Activated CD4-positive, alpha-beta memory T cell treated with anti-CD3 and anti-CD28 coated beads, Interleukin-2, amount 10 ng/mL, durations not matched to agents 7 days and 5 days (primary cell): ENCODE results near the gene SDHC. TPM values are rescaled to one million over a fixed set of nuclear protein-coding genes. Genes with fewer than 3 reads are reported as not detected.

ENCODE experiments used
- CTCF ChIA-PET: fragments of 350-600 bp; sonication (Branson Sonifier 250); formaldehyde crosslinking; loops from one replicate; lab custom pipeline; 2021; ENCODE audit warnings: antibody characterized with exemption, inconsistent platforms; lab: Charles Lee
- POLR2A ChIA-PET: fragments of 350-600 bp; sonication (Branson Sonifier 250); formaldehyde crosslinking; loops from one replicate; lab custom pipeline; 2021; ENCODE audit warnings: antibody characterized with exemption; lab: Charles Lee
- DNase-seq: peaks from one replicate; pipeline ENCODE4 v3.0.0-alpha.2; 2020
- H3K27ac Mint-ChIP-seq: one replicate; pipeline ENCODE4 v1.8.0; 2021; ENCODE audit warnings: mild to moderate bottlenecking, mixed read lengths
- H3K27me3 Mint-ChIP-seq: one replicate; pipeline ENCODE4 v1.8.0; 2021; ENCODE audit warnings: mixed read lengths
- H3K36me3 Mint-ChIP-seq: one replicate; pipeline ENCODE4 v1.8.0; 2021; ENCODE audit warnings: low read depth, mixed read lengths
- H3K4me1 Mint-ChIP-seq: one replicate; pipeline ENCODE4 v1.8.0; 2021; ENCODE audit warnings: mixed read lengths
- H3K4me3 Mint-ChIP-seq: one replicate; pipeline ENCODE4 v1.8.0; 2021; ENCODE audit warnings: mild to moderate bottlenecking, mixed read lengths
- H3K9me3 Mint-ChIP-seq: one replicate; pipeline ENCODE4 v1.8.0; 2021; ENCODE audit warnings: mixed read lengths
- total RNA-seq, 2 experiments: library from RNA; stranded (reverse); gene quantifications; one replicate each; pipeline ENCODE4 v1.2.3, GENCODE V29; 2021

The SDHC gene, protein sequence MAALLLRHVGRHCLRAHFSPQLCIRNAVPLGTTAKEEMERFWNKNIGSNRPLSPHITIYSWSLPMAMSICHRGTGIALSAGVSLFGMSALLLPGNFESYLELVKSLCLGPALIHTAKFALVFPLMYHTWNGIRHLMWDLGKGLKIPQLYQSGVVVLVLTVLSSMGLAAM
- total RNA-seq = 100 to 1,000 TPM; 172 to 173 TPM

DNA sequence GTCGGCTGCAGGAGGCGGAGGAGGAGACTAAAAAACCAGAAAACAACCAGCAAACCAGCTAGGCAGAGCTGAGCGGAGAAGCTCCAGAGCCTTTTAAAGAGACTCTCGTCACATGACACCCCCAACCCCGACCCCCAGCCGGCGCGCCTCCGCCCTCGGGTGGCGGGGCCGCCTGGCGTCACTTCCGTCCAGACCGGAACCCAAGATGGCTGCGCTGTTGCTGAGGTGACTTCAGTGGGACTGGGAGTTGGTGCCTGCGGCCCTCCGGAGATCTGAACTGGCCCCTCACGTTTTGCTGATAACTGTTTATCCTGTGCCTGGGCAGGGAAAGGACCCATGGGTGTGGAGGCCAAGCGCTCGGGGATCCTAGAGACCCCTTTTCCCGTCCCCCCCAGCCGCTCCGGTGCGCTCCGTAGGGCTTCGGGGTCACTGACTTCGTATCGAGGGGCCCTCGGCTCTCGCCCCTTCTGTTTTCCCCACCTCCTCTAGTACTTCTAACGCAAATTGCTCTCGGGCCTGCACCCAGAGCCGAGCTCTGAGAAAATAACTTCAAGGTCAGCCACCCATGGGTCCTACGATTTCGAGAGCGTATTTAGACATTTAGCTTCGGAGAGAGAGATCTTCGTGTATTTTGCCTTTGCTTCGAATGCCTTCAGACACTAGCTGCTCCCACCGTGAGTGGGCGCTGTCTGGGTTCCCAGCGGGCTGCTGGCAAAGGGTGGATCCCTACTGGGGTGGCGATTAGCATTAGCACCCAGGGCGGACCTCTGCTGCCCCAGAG, at the start of gene SDHC:
Gene SDHC (plus strand): TSS at position 181 of the 781 bp plus-strand sequence. CDS start 25 bp downstream, at position 206.
- H3K27me3 Mint-ChIP-seq = peaks cover 3% of the 10 kb centered on the region
- peak; percentile 91 for DNase-seq
- POLR2A ChIA-PET = interaction anchor here (0.6 to 3.0 kb wide), 23 partner anchors 8 to 412 kb away, joined by 3 to 28 read pairs (median 4); partner anchors contain the start of genes ARHGAP30, CFAP126, NDUFS2 and NIT1
- peak within 1 kb of the TSS; percentile 95 for H3K27ac Mint-ChIP-seq
- peak within 1 kb of the TSS; percentile 93 for H3K4me3 Mint-ChIP-seq
- no peaks in the 10 kb centered on the region for H3K9me3 Mint-ChIP-seq
- peaks cover 10% of the 10 kb centered on the region for H3K36me3 Mint-ChIP-seq
- peaks cover 20% of the 10 kb centered on the region for H3K4me1 Mint-ChIP-seq
- CTCF ChIA-PET = interaction anchor here (0.5 to 2.9 kb wide), 12 partner anchors 8 to 217 kb away, joined by 3 to 17 read pairs (median 3); partner anchors contain the start of genes CFAP126, NDUFS2 and TOMM40L

DNA sequence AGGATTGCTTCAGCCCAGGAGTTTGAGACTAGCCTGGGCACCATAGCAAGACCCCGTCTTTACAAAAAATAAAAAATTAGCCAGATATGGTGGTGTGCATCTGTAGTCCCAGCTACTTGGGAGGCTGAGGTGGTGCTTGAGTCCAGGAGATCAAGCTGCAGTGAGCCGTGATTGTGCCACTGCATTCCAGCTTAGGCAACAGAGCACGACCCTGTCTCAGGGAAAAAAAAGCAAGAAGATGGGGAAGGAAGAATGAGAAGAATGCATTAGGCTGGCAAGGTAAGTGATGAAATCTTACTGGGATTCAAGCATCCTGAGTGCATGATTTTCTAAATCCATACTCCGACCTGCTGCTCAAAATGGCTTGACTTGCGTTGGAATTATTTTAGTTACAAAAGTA, 48.9 kb upstream of the SDHC start:
- CTCF ChIA-PET = interaction anchor here (1.7 to 1.8 kb wide), 2 partner anchors 35 to 39 kb away, joined by 3 to 4 read pairs; partner anchors contain the start of gene TOMM40L
- H3K4me3 Mint-ChIP-seq = no peak overlapping the region
- POLR2A ChIA-PET = no interaction called here
- no peak overlapping the region for H3K27ac Mint-ChIP-seq
- no peak for DNase-seq
- H3K36me3 Mint-ChIP-seq = no peaks in the 10 kb centered on the region
- peaks cover 30% of the 10 kb centered on the region for H3K27me3 Mint-ChIP-seq
- no peaks in the 10 kb centered on the region for H3K9me3 Mint-ChIP-seq
- peaks cover 2% of the 10 kb centered on the region for H3K4me1 Mint-ChIP-seq

DNA sequence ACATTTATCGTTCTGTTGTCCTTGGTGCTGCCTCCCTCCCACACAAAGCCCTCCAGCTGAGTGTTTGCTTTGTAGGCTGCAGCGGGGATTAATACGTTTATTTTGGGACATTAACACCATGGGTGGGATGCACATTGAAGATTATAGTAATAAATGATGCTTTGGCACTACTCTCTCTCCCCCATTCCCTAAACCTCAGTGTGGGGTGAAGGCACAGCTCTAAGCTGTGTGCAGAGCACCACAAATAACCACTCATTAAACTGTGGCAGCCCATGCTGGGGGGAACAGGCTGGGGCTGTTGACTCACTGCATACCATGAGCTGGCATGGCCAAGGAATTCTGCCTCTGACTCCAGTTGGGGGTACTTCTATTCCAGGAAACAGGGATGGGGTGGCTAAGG, 48.0 kb upstream of the SDHC start:
- Mint-ChIP-seq H3K4me3 (no peak overlapping the region), H3K36me3 (no peaks in the 10 kb centered on the region), H3K4me1 (peaks cover 2% of the 10 kb centered on the region), H3K27ac (no peak overlapping the region), H3K9me3 (no peaks in the 10 kb centered on the region), H3K27me3 (peaks cover 21% of the 10 kb centered on the region)
- DNase-seq = no peak
- ChIA-PET CTCF (no interaction called here), POLR2A (no interaction called here)

DNA sequence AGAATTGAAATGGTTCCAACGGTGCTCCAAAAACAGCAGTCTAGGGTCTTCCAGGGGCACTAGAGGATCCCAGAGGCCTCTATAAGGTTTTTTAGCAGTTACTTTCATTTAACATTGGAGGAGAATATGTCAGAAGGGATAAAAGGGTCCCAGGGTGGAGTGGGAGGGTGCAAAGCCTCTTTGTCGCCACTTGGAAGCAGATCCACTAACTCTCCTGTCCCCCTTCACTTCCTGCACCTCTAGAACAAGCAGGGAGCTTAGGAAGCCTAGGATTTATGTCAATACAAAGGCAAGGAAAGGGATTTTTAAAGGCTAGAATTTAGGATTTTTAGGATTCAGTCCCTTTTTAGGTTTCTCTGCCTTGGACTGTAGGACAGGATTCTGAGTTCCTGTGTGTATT, 47.3 kb upstream of the SDHC start:
- CTCF ChIA-PET = no interaction called here
- H3K27ac Mint-ChIP-seq = no peak overlapping the region
- peaks cover 2% of the 10 kb centered on the region for H3K4me1 Mint-ChIP-seq
- H3K9me3 Mint-ChIP-seq = no peaks in the 10 kb centered on the region
- H3K4me3 Mint-ChIP-seq = no peak overlapping the region
- POLR2A ChIA-PET = no interaction called here
- no peaks in the 10 kb centered on the region for H3K36me3 Mint-ChIP-seq
- peaks cover 15% of the 10 kb centered on the region for H3K27me3 Mint-ChIP-seq
- no peak for DNase-seq

DNA sequence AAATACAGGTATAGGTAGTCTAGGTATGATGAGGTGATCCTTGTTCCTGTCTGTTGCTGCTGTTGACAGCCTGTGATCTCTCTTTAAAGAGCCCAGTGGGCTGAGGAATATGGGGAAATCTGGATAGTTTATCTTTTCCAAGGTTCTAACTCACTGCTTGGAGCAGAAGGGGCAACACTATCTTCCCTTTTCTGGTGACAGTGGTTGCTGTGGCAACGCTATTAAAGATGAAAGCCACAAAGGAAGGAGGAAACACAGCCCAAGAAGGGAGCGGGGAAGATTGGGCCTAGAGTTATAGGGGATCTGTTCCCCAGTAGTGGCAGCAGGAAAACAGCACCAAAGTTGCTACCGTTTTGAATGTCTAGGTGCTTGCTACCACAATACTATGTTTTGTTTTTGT, 46.9 kb upstream of the SDHC start:
- ChIA-PET CTCF (no interaction called here), POLR2A (no interaction called here)
- peaks cover 2% of the 10 kb centered on the region for H3K4me1 Mint-ChIP-seq
- no peak for DNase-seq
- H3K27me3 Mint-ChIP-seq = peaks cover 12% of the 10 kb centered on the region
- no peak overlapping the region for H3K4me3 Mint-ChIP-seq
- H3K9me3 Mint-ChIP-seq = no peaks in the 10 kb centered on the region
- no peaks in the 10 kb centered on the region for H3K36me3 Mint-ChIP-seq
- H3K27ac Mint-ChIP-seq = no peak overlapping the region

DNA sequence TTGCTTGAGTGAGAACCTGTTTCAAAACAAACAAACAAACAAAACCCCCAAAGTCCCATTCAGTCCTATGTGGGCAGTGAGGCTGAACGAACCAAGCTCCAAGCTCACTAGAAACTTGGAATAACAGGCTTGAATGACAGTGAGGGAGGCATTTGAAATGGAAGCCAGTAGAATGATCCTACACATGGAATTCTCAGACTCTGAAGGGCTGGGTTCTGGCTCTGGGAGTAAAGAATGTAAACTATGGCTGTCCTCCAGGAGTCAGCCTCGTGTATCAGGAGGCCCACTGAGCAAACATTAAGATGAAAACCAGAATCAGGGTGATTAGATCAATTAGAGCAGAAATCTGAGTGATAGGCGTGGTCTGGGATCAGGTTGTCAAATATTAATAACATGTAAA, 40.8 kb upstream of the SDHC start:
- POLR2A ChIA-PET = no interaction called here

DNA sequence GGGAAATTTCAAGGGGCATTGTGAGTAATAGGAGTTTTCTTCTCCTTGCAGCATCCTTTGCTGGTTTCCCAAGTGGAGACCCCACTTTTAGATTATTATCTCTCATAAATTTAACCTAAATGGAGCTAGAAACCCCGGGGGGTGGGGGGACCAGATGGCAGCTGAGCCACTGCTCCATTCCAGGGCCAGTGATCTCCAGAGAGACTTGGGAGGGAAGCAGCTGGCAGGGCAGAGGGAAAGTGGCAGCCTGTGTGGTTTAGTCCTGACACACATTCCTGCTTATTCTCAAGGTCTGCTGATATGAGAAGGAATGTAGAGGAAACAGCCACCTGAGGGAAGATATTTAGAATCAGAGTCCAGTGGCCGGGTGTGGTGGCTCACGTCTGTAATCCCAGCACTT, 39.3 kb upstream of the SDHC start:
- ChIA-PET POLR2A (no interaction called here), CTCF (interaction anchor here (1.2 kb wide), 1 partner anchor 9 kb away, joined by 3 read pairs; no protein-coding TSS in a partner anchor)
- H3K4me1 Mint-ChIP-seq = no peaks in the 10 kb centered on the region
- no peak overlapping the region for H3K27ac Mint-ChIP-seq
- H3K27me3 Mint-ChIP-seq = peaks cover 35% of the 10 kb centered on the region
- H3K9me3 Mint-ChIP-seq = no peaks in the 10 kb centered on the region
- H3K4me3 Mint-ChIP-seq = no peak overlapping the region
- no peaks in the 10 kb centered on the region for H3K36me3 Mint-ChIP-seq
- no peak for DNase-seq

More for the DNA sequence above, 40.8 kb upstream of the SDHC start:
- CTCF ChIA-PET = interaction anchor here (0.6 to 1.9 kb wide), 2 partner anchors 62 to 109 kb away, joined by 3 to 5 read pairs; no protein-coding TSS in a partner anchor
- H3K27me3 Mint-ChIP-seq = peaks cover 27% of the 10 kb centered on the region
- no peaks in the 10 kb centered on the region for H3K36me3 Mint-ChIP-seq
- H3K27ac Mint-ChIP-seq = no peak overlapping the region
- H3K4me1 Mint-ChIP-seq = no peaks in the 10 kb centered on the region
- no peak overlapping the region for H3K4me3 Mint-ChIP-seq
- no peak for DNase-seq
- H3K9me3 Mint-ChIP-seq = no peaks in the 10 kb centered on the region

DNA sequence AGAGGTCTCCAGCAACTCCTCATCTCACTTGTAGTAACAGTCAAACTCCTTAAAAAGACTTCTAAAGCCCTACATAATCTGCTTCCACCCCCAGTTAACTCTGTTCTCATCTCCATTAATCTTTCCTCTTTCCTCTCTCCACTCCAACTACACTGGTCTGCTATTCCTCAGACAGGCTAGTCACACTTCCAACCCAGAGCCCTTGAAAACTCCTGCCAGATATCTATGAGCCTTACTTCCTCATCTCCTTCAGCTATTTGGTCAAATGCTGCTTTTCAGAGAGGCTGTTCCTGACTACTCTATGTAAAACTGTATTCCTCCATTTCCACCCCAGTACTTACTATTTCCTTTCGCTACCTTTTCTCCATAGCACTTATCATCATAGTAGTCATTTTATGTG, 31.2 kb upstream of the SDHC start:
- Mint-ChIP-seq H3K27ac (no peak overlapping the region), H3K4me1 (no peaks in the 10 kb centered on the region), H3K4me3 (no peak overlapping the region), H3K36me3 (no peaks in the 10 kb centered on the region), H3K27me3 (peaks cover 28% of the 10 kb centered on the region), H3K9me3 (no peaks in the 10 kb centered on the region)
- no peak for DNase-seq
- CTCF ChIA-PET = interaction anchor here (0.8 to 1.7 kb wide), 7 partner anchors 8 to 57 kb away, joined by 3 to 5 read pairs (median 4); partner anchors contain the start of gene TOMM40L
- POLR2A ChIA-PET = no interaction called here

DNA sequence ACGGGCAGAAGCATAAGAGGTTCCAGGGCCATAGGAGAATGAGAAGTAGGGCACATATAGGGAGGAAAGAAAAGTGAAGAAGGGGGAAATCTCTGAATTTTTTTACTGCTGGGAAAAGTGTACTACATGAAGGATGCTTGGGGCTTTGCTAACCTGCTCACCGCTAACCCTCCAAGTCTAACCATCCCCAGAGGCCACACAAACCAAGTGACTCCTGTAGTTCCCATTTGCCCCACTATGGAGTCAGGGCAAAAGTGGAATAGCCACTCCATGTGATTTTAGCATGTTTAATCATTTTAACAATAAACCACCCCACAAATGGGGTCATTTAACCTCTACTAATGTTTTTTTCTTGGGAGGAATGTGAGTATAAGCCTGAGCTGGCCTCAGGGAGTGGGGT, 29.1 kb upstream of the SDHC start:
- CTCF ChIA-PET = no interaction called here
- Mint-ChIP-seq H3K4me3 (no peak overlapping the region), H3K36me3 (no peaks in the 10 kb centered on the region), H3K27me3 (peaks cover 16% of the 10 kb centered on the region), H3K9me3 (no peaks in the 10 kb centered on the region), H3K4me1 (no peaks in the 10 kb centered on the region), H3K27ac (no peak overlapping the region)
- no peak for DNase-seq
- POLR2A ChIA-PET = no interaction called here

DNA sequence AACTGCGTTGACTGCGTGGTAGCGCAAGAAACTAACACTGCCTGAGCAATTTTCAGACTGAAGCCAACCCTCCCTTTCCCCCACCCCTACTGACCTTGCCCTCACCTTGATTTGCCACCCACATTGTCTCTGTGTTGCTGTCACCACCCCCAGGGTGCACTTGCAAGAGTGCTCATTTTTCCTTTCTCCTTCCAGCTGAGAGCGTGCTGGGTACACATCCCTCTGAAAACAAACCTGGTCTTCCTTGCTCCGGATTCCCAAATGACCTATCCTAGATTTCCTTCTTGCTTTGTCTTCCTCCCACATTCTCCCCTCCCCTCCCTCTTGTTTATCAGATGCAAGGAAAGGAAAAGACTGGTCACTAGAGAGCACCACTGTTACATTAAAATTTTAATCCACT, 28.7 kb upstream of the SDHC start:
- no peaks in the 10 kb centered on the region for H3K9me3 Mint-ChIP-seq
- H3K4me1 Mint-ChIP-seq = no peaks in the 10 kb centered on the region
- no peak overlapping the region for H3K27ac Mint-ChIP-seq
- H3K36me3 Mint-ChIP-seq = no peaks in the 10 kb centered on the region
- no peak for DNase-seq
- peaks cover 12% of the 10 kb centered on the region for H3K27me3 Mint-ChIP-seq
- no peak overlapping the region for H3K4me3 Mint-ChIP-seq
- ChIA-PET POLR2A (no interaction called here), CTCF (no interaction called here)

DNA sequence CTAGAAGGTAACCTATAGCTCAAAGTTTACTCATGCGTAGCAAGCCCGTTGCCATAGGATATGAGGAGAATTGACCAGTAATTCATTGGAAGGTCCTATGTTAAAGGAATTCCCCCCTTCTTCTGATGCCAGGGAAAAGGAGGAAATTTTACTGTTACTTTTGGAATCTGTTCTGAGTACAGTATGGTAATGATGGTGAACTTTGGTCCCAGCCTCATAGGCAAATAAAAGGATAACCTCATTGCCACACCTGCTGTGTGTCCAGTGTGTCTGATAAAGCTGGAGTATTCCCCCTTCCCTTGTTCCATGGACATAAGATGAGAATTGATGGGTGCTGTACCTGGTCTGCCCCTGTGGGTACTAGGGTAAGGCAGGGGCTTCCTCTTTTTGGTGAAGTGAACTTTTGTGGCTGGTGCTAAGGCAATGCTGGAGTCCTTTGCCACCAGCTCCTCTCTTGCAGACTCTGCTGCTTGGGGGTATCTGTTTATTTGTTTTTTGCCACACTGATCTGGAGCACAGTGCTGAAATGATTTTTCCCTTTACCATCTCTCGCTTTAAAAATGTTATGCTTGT, 26.6 kb upstream of the SDHC start:
- Mint-ChIP-seq H3K27me3 (peaks cover 11% of the 10 kb centered on the region), H3K4me1 (no peaks in the 10 kb centered on the region), H3K9me3 (no peaks in the 10 kb centered on the region), H3K36me3 (no peaks in the 10 kb centered on the region), H3K27ac (no peak overlapping the region), H3K4me3 (no peak overlapping the region)
- no peak for DNase-seq
- CTCF ChIA-PET = interaction anchor here (1.0 to 1.7 kb wide), 3 partner anchors 27 to 87 kb away, joined by 3 to 7 read pairs (median 3); partner anchors contain the start of genes SDHC and TOMM40L
- POLR2A ChIA-PET = no interaction called here

DNA sequence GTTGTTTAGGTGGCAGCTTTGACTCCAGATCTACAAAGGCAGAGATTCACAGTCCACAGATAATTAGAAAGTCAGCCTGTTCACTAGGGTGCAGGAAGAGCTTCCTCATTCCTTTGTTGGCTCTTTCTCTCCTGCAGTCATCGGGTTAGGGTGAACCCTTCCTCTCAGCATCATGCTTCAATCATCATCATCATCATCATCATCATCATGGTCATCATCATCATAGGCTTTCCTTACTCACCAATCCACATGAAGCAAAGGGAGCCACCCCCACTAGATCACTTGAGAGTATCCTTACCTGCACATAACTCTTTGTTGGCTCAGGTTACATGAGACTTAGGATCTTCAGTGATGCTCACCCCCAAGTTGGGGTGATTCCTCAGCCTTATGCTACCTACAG, 23.4 kb upstream of the SDHC start:
- ChIA-PET POLR2A (interaction anchor here (0.7 to 2.4 kb wide), 4 partner anchors 15 to 114 kb away, joined by 3 to 6 read pairs (median 4); partner anchors contain the start of gene TOMM40L), CTCF (interaction anchor here (0.6 to 7.0 kb wide), 29 partner anchors 8 to 125 kb away, joined by 3 to 70 read pairs (median 5); partner anchors contain the start of genes B4GALT3, CFAP126, NDUFS2 and PCP4L1)
- Mint-ChIP-seq H3K9me3 (no peaks in the 10 kb centered on the region), H3K4me3 (no peak overlapping the region), H3K36me3 (no peaks in the 10 kb centered on the region), H3K27ac (no peak overlapping the region), H3K4me1 (no peaks in the 10 kb centered on the region), H3K27me3 (no peaks in the 10 kb centered on the region)
- DNase-seq = no peak

DNA sequence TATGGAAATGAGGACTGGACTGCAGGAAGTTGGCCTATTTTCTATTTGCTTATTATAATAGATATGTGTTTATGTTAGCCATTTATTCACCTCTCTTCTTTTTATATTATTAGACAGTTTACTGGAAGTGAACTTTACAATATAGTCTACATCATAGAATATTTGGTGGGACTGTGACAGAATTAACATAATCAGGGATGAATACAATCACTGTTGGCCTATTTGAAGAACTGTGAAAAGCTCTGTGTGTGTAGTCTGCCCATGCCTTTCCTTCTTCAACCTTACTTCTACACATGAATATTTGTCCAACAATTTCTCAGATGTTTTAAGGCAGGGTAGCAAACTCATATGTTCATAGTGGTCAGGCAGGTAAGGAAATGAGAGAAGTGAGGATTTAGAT, 16.8 kb upstream of the SDHC start:
- no peaks in the 10 kb centered on the region for H3K36me3 Mint-ChIP-seq
- DNase-seq = no peak
- no peak overlapping the region for H3K27ac Mint-ChIP-seq
- H3K9me3 Mint-ChIP-seq = no peaks in the 10 kb centered on the region
- peaks cover 5% of the 10 kb centered on the region for H3K4me1 Mint-ChIP-seq
- H3K4me3 Mint-ChIP-seq = no peak overlapping the region
- CTCF ChIA-PET = no interaction called here
- POLR2A ChIA-PET = no interaction called here
- H3K27me3 Mint-ChIP-seq = no peaks in the 10 kb centered on the region
